HepG2 (cell line): ENCODE results near the gene MYO1E. TPM values are rescaled to one million over a fixed set of nuclear protein-coding genes. Genes with fewer than 3 reads are reported as not detected.

Experiments
- ATAC-seq: fragments of 200-7000 bp; cut with Tn5 transposase; 3 replicates; pipeline ENCODE4 v1.9.1; 2020; ENCODE audit warnings: mild to moderate bottlenecking, moderate library complexity
- BruUV-seq: library from RNA; stranded (reverse); fragments of 400-500 nt; replicated peaks from 2 replicates; lab custom pipeline; 2021; lab: Mats Ljungman, UMichigan
- CTCF ChIA-PET: fragments of 300-600 bp; formaldehyde crosslinking; extraction: SDS; loops from one replicate; lab custom pipeline; 2021; ENCODE audit warnings: low total read pairs, inconsistent platforms, low intra/inter-chr PET ratio; lab: Yijun Ruan, JAX
- POLR2A ChIA-PET: fragments of 350-600 bp; sonication (Branson Sonifier 250); formaldehyde crosslinking; loops from one replicate; lab custom pipeline; 2020; ENCODE audit warnings: antibody characterized with exemption, inconsistent platforms; lab: Yijun Ruan, JAX
- DNase-seq: peaks from one replicate; pipeline ENCODE4 v3.0.0-alpha.2; 2015; ENCODE audit warnings: low spot score
- FAIRE-seq: peaks from 3 replicates; lab custom pipeline; 2011; peaks lifted over from hg19 to GRCh38; lab: Jason Lieb, UNC
- H2AFZ ChIP-seq: one replicate; pipeline ENCODE4 v1.6.1; 2011; ENCODE audit warnings: low read length, inconsistent platforms
- H3K27ac ChIP-seq: fragments of 300-600 bp; 3 replicates; pipeline ENCODE4 v1.8.0; 2011; ENCODE audit warnings: mixed run types, mild to moderate bottlenecking, mixed read lengths, low read length, inconsistent platforms; ENCODE audit not compliant: insufficient read depth; ENCODE audit errors: extremely low read length
- H3K27me3 ChIP-seq, 2 experiments: fragments of 200-600 bp in 1 of 2; 2 replicates in 1 of 2; 3 replicates in 1 of 2; pipeline versions ENCODE4 v1.6.0 to v1.8.0; 2011; ENCODE audit warnings: low read length in 2 of 2, mild to moderate bottlenecking in 2 of 2, moderate library complexity in 2 of 2, inconsistent platforms in 1 of 2; ENCODE audit not compliant: insufficient read depth in 2 of 2, control insufficient read depth in 1 of 2
- H3K36me3 ChIP-seq, 2 experiments: fragments of 200-600 bp in 1 of 2; replicated peaks in 1 of 2; 2 replicates in 1 of 2; 3 replicates in 1 of 2; pipeline versions ENCODE4 v1.5.1 to v1.8.0; 2011; ENCODE audit warnings: low read length in 2 of 2, inconsistent platforms in 1 of 2; ENCODE audit not compliant: insufficient read depth in 2 of 2, control insufficient read depth in 1 of 2
- H3K4me1 ChIP-seq: 2 replicates; pipeline ENCODE4 v1.5.1; 2012; ENCODE audit warnings: low read length, inconsistent platforms; ENCODE audit not compliant: insufficient read depth
- H3K4me2 ChIP-seq: 2 replicates; pipeline ENCODE4 v1.6.0; 2011; ENCODE audit warnings: low read depth, low read length, inconsistent platforms
- H3K4me3 ChIP-seq, 3 experiments: fragments of 200-600 bp in 1 of 3; sonication (generic), shearing (Covaris generic) in 1 of 3; replicated peaks in 1 of 3; 2 replicates each; pipeline ENCODE4 v1.5.1; 2011 to 2016; ENCODE audit warnings: low read length in 3 of 3, inconsistent platforms in 2 of 3, low read depth in 2 of 3, mild to moderate bottlenecking in 2 of 3, control low read depth in 1 of 3, mixed read lengths in 1 of 3; ENCODE audit not compliant: insufficient read depth in 1 of 3
- H3K79me2 ChIP-seq: one replicate; pipeline ENCODE4 v1.6.1; 2011; ENCODE audit warnings: low read length, inconsistent platforms; ENCODE audit not compliant: insufficient read depth
- H3K9ac ChIP-seq: 2 replicates; pipeline ENCODE4 v1.6.0; 2011; ENCODE audit warnings: mild to moderate bottlenecking, low read depth, low read length, inconsistent platforms; ENCODE audit not compliant: insufficient read depth
- H3K9me3 ChIP-seq: 2 replicates; pipeline ENCODE4 v1.5.1; 2012; ENCODE audit warnings: mild to moderate bottlenecking, low read length
- H4K20me1 ChIP-seq: 2 replicates; pipeline ENCODE4 v1.6.0; 2011; ENCODE audit warnings: inconsistent platforms, mild to moderate bottlenecking, low read length, moderate library complexity; ENCODE audit not compliant: insufficient read depth
- AGO1 ChIP-seq: fragments of 200-400 bp; formaldehyde crosslinking; IDR thresholded peaks from 2 replicates; pipeline ENCODE4 v1.6.1; 2017; ENCODE audit warnings: mild to moderate bottlenecking, low read depth, low read length, moderate library complexity; ENCODE audit not compliant: poor library complexity, severe bottlenecking
- FOXA3 ChIP-seq: IDR thresholded peaks from 2 replicates; pipeline ENCODE4 v1.6.1; 2016; ENCODE audit warnings: missing genetic modification reagents, missing compliant biosample characterization
- REPIN1 ChIP-seq: sonication (generic); formaldehyde crosslinking; IDR thresholded peaks from 2 replicates; pipeline ENCODE4 v1.8.0; 2022; ENCODE audit warnings: missing genetic modification reagents, low read depth, mild to moderate bottlenecking, borderline replicate concordance
- SETDB1 ChIP-seq: sonication (generic); formaldehyde crosslinking; IDR thresholded peaks from 2 replicates; pipeline ENCODE4 v1.5.1; 2020; ENCODE audit warnings: missing genetic modification reagents, mild to moderate bottlenecking, borderline replicate concordance
- TBX3 ChIP-seq: fragments of 450-650 bp; IDR thresholded peaks from 2 replicates; pipeline ENCODE4 v1.6.1; 2017; ENCODE audit warnings: antibody characterized with exemption, mild to moderate bottlenecking, inconsistent platforms, borderline replicate concordance
- ZNF333 ChIP-seq: sonication (generic); formaldehyde crosslinking; IDR thresholded peaks from 2 replicates; pipeline ENCODE4 v1.4.0; 2020; ENCODE audit warnings: mild to moderate bottlenecking, missing genetic modification reagents, borderline replicate concordance
- ZNF563 ChIP-seq: sonication (generic); formaldehyde crosslinking; IDR thresholded peaks from 2 replicates; pipeline ENCODE4 v1.8.0; 2022; ENCODE audit warnings: mild to moderate bottlenecking, moderate library complexity, missing genetic modification reagents
- ZNF598 ChIP-seq: sonication (generic); formaldehyde crosslinking; IDR thresholded peaks from 2 replicates; pipeline ENCODE4 v1.5.1; 2020; ENCODE audit warnings: mild to moderate bottlenecking, missing genetic modification reagents, borderline replicate concordance
- ZSCAN29 ChIP-seq: sonication (generic); formaldehyde crosslinking; conservative IDR thresholded peaks from 2 replicates; pipeline ENCODE4 v1.4.0; 2020; ENCODE audit warnings: mild to moderate bottlenecking, missing genetic modification reagents
- WGBS: methylation state at CpG from one replicate; pipeline ENCODE4 v1.1.6; 2017; ENCODE audit warnings: low lambda C conversion rate; 5-methylcytosine and 5-hydroxymethylcytosine counted together
- in situ Hi-C: cut with HindIII; loops from 2 replicates; pipeline ENCODE4 v1.10.0; 2017; ENCODE audit warnings: low pct_unique_long_range_greater_than_20kb; ENCODE audit not compliant: extremely low pct_ligation_motif_present
- intact Hi-C: fragments of 100-400 bp; cut with micrococcal nuclease; formaldehyde crosslinking; loops from one replicate; pipeline ENCODE4 v1.10.0; 2022; ENCODE audit not compliant: unreplicated experiment
- polyA plus RNA-seq, 8 experiments: library from polyadenylated mRNA; depleted of rRNA in 3 of 8; stranded (reverse) in 7 of 8; unstranded in 1 of 8; fragments of >200 nt; fragmentation: Illumina TruSeq in 4 of 8; extraction: Trizol in 4 of 8; gene quantifications; 2 replicates each; pipeline versions ENCODE4 v1.2.1 to v1.2.3, GENCODE V29; 2011 to 2016; ENCODE audit warnings: low read depth in 4 of 8, missing spikeins in 1 of 8, mixed read lengths in 1 of 8; ENCODE audit not compliant: insufficient read depth in 1 of 8
- total RNA-seq, 5 experiments: library from RNA; depleted of rRNA; stranded (reverse); fragments of >200 nt; fragmentation: Illumina TruSeq; extraction: Trizol; gene quantifications; 2 replicates each; pipeline ENCODE4 v1.2.3, GENCODE V29; 2016; ENCODE audit warnings: low read depth in 1 of 5
- TF ChIP-seq, protein P1 (sequence below): sonication (generic); formaldehyde crosslinking; IDR thresholded peaks from 2 replicates; pipeline ENCODE4 v1.4.0; 2020; ENCODE audit warnings: missing genetic modification reagents
- TF ChIP-seq, protein P2 (sequence below): sonication (generic); formaldehyde crosslinking; IDR thresholded peaks from 2 replicates; pipeline ENCODE4 v1.4.0; 2020; ENCODE audit warnings: missing genetic modification reagents, mild to moderate bottlenecking, borderline replicate concordance
- TF ChIP-seq, protein P3 (sequence below): sonication (generic); formaldehyde crosslinking; IDR thresholded peaks from 2 replicates; pipeline ENCODE4 v1.4.0; 2020; ENCODE audit warnings: missing genetic modification reagents

The MYO1E gene
- total and polyA plus RNA-seq, 2 of the 13 experiments (the other 11 are each of a cell fraction or from before 2014, with no cell fraction given) = 15.7 to 25.1 TPM

DNA sequence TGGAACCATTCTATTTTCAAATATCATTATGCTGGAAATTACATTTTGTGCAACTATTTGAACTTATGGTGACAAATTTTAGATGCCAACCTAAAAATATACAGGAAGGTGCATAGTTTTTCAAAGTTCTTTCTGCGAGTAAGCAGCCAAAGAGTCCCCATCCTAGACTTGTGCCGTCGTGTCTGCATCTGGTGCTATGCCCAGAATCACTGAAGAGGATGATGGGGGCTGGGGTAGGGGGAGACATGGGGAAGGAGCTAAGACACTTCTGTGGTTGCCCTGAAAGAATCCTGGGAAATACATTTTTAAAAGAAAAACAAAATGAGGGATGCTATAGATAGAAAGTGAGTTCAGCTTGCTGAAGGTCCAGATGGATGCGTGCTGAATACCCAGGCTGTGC is 44.1 kb upstream of the MYO1E start:
- no peaks in the 10 kb centered on the region for H3K79me2 ChIP-seq
- no peak overlapping the region for H3K27ac ChIP-seq
- no peaks in the 10 kb centered on the region for H3K9me3 ChIP-seq
- TF ChIP-seq, protein P1, sequence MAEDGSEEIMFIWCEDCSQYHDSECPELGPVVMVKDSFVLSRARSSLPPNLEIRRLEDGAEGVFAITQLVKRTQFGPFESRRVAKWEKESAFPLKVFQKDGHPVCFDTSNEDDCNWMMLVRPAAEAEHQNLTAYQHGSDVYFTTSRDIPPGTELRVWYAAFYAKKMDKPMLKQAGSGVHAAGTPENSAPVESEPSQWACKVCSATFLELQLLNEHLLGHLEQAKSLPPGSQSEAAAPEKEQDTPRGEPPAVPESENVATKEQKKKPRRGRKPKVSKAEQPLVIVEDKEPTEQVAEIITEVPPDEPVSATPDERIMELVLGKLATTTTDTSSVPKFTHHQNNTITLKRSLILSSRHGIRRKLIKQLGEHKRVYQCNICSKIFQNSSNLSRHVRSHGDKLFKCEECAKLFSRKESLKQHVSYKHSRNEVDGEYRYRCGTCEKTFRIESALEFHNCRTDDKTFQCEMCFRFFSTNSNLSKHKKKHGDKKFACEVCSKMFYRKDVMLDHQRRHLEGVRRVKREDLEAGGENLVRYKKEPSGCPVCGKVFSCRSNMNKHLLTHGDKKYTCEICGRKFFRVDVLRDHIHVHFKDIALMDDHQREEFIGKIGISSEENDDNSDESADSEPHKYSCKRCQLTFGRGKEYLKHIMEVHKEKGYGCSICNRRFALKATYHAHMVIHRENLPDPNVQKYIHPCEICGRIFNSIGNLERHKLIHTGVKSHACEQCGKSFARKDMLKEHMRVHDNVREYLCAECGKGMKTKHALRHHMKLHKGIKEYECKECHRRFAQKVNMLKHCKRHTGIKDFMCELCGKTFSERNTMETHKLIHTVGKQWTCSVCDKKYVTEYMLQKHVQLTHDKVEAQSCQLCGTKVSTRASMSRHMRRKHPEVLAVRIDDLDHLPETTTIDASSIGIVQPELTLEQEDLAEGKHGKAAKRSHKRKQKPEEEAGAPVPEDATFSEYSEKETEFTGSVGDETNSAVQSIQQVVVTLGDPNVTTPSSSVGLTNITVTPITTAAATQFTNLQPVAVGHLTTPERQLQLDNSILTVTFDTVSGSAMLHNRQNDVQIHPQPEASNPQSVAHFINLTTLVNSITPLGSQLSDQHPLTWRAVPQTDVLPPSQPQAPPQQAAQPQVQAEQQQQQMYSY (CRISPR knock-in tag) = no peak
- TF ChIP-seq ZNF563 (CRISPR knock-in tag) = no peak
- no peak for TF ChIP-seq ZNF333 (CRISPR knock-in tag)
- TF ChIP-seq FOXA3 (CRISPR knock-in tag) = no peak
- TF ChIP-seq REPIN1 (CRISPR knock-in tag) = no peak
- no peak for TF ChIP-seq TBX3
- TF ChIP-seq, protein P2, sequence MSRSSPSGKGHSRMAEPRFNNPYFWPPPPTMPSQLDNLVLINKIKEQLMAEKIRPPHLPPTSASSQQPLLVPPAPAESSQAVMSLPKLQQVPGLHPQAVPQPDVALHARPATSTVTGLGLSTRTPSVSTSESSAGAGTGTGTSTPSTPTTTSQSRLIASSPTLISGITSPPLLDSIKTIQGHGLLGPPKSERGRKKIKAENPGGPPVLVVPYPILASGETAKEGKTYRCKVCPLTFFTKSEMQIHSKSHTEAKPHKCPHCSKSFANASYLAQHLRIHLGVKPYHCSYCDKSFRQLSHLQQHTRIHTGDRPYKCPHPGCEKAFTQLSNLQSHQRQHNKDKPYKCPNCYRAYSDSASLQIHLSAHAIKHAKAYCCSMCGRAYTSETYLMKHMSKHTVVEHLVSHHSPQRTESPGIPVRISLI (CRISPR knock-in tag) = no peak
- TF ChIP-seq SETDB1 = no peak
- TF ChIP-seq, protein P3, sequence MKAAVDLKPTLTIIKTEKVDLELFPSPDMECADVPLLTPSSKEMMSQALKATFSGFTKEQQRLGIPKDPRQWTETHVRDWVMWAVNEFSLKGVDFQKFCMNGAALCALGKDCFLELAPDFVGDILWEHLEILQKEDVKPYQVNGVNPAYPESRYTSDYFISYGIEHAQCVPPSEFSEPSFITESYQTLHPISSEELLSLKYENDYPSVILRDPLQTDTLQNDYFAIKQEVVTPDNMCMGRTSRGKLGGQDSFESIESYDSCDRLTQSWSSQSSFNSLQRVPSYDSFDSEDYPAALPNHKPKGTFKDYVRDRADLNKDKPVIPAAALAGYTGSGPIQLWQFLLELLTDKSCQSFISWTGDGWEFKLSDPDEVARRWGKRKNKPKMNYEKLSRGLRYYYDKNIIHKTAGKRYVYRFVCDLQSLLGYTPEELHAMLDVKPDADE (CRISPR knock-in tag) = no peak
- TF ChIP-seq ZSCAN29 (CRISPR knock-in tag) = no peak
- no peak for TF ChIP-seq AGO1
- TF ChIP-seq ZNF598 (CRISPR knock-in tag) = no peak
- DNase-seq (no peak), FAIRE-seq (no peak), ATAC-seq (no peak)
- no peak overlapping the region for H2AFZ ChIP-seq
- 42% methylated on average over 4 of the region's 4 CpGs for WGBS
- H3K36me3 ChIP-seq = no peaks in the 10 kb centered on the region
- intact Hi-C loops = no loop called here
- in situ Hi-C loops = loop anchor here (10.0 kb wide), 1 partner anchor 252 kb away; no protein-coding TSS in a partner anchor
- POLR2A ChIA-PET = no interaction called here
- no peak overlapping the region for H3K4me3 ChIP-seq
- H3K27me3 ChIP-seq = peaks cover 1 to 34% of the 10 kb centered on the region in 2 experiments; a peak in 3 of 5 replicates
- peaks cover 18% of the 10 kb centered on the region for H3K4me1 ChIP-seq
- H4K20me1 ChIP-seq = no peaks in the 10 kb centered on the region
- H3K4me2 ChIP-seq = no peak overlapping the region
- H3K9ac ChIP-seq = no peak overlapping the region
- CTCF ChIA-PET = no interaction called here
- BruUV-seq = no TSS peak
